AG09309 (cell line): ENCODE data around the gene PITPNC1.
"Not testable (repeated sequence)": the region's sequence is repeated elsewhere in the genome, so short reads cannot be mapped to it uniquely, and the experiment has no call there.

Experiments used
- DNase-seq: peaks from one replicate; pipeline ENCODE4 v3.0.0-alpha.2; 2010; ENCODE audit warnings: low read depth
- H3K4me3 ChIP-seq: 2 replicates; pipeline ENCODE4 v1.5.1; 2011; ENCODE audit warnings: mild to moderate bottlenecking, low read depth, low read length, moderate library complexity; ENCODE audit not compliant: control insufficient read depth
- CTCF ChIP-seq: IDR thresholded peaks from 2 replicates; pipeline ENCODE4 v1.5.1; 2011; ENCODE audit warnings: mild to moderate bottlenecking, low read depth, low read length, inconsistent platforms; ENCODE audit not compliant: insufficient read depth, control insufficient read depth; ENCODE audit errors: missing control alignments

The PITPNC1 gene

GRCh38 chr17:67490471-67490870, 113.4 kb downstream of the PITPNC1 start:
- no peak for TF ChIP-seq CTCF
- peak overlapping the region; percentile 26 for H3K4me3 ChIP-seq
- no peak for DNase-seq

DNA sequence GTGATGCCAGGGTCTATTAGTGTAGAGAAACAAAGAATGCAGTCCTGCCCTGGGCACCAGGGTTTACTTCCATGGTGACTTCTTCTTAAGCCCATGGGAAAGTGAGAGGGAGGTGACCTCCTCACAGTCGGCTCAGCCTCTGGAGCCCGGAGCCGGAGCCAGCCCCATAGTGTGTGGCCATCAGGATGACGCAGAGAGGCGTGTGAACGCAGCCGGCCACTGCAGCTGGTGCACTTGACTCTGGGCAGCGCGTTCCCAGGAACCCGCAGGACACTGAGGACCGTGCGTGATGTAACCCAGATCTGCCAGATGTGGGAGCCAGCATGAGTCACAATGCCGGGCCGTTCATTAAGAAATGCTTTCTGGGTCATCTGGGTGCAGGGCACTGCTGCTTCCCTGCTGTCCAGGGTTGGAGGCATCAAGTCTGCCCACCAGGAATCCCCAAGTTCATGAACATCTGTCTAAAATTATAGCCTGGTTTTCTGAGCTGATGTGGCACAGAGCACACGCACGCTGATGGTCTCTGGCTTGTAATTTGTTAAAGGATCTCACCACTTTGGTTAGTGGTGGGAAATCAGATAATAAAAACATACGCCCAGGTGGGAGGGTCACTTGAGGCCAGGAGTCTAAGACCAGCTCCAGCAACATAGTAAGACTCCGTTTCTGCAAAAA, 114.1 kb downstream of the PITPNC1 start:
- H3K4me3 ChIP-seq, result peak overlapping the region; percentile 26
- no peak for TF ChIP-seq CTCF
- peak; percentile 98 for DNase-seq

- no peak for DNase-seq
- H3K4me3 ChIP-seq, result no peak overlapping the region
- TF ChIP-seq CTCF, result no peak
Observed at GRCh38 chr17:67491681-67492024, 114.6 kb downstream of the PITPNC1 start.

- TF ChIP-seq CTCF, result no peak
- no peak overlapping the region for H3K4me3 ChIP-seq
- no peak for DNase-seq
Observed at GRCh38 chr17:67492251-67492740, 115.2 kb downstream of the PITPNC1 start.

DNA sequence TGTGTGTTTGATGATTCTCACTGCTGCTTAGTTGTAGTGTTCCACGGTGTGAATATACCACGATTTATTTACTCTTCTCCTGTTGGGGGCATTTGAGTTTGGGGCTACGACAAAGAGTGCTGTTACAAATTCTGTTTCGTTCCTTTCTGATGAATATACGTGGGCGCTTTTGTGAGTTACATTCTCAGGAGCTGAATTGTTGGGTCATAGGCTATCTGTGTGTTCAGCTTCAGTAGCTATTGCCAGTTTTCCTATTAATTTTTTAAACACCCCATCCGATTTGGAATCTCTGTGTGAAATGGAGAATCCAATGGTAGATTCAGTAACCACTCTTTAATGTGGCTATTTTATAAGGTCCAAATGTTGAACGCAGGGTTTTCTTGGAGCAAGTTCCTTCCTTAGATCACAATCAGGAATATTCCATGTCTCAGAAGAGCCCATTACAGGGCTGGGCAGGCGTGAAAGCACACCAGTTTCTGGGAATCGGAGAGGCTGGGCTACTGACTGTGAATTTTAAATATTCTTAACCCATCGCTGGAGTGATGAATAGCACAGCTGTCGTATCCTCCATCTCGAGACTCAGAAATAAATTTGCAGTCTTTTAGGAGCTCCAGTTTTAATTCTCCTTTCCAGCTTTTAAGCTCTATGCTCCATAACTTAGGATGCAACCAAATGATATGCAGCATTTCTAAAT, 115.9 kb downstream of the PITPNC1 start:
- DNase-seq, result no peak
- TF ChIP-seq CTCF, result no peak
- no peak overlapping the region for H3K4me3 ChIP-seq

DNA sequence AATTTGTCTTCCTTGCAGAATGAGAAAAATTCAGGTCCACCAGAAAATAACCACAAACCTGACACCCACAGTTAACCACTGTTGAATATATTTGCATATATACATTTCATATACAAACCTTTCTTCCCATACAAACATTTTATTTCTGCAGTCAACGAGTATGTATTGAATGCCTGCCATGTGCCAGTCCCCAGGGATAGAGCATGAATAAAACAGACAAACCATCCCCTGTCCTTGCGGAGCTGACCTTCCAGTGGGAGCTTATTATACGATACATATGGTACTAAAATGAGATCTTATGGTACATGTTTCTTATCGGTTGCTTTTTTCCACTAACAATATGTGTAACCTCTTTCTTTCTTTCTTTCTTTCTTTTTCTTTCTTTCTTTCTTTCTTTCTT, 116.7 kb downstream of the PITPNC1 start:
- DNase-seq, result no peak
- TF ChIP-seq CTCF, result no peak
- H3K4me3 ChIP-seq, result no peak overlapping the region

GRCh38 chr17:67495534-67495933, 118.5 kb downstream of the PITPNC1 start:
- DNase-seq, H3K4me3 ChIP-seq: not testable (repeated sequence)
